Effector memory CD8-positive, alpha-beta T cell (primary cell): ENCODE results near the gene EDNRB.
"Not testable (repeated sequence)": the region's sequence is repeated elsewhere in the genome, so short reads cannot be mapped to it uniquely, and the experiment has no call there.

Experiments used
- ATAC-seq: fragments of 150-1000 bp; cut with Tn5 transposase; replicated peaks from 2 replicates; pipeline ENCODE4 v1.10.0; 2021; ENCODE audit warnings: mild to moderate bottlenecking, moderate library complexity
- DNase-seq, 3 experiments: peaks; one replicate each; pipeline ENCODE4 v3.0.0; 2021
- H3K27ac Mint-ChIP-seq, 2 donors: one replicate each; pipeline ENCODE4 v1.8.0; 2022; ENCODE audit warnings: mild to moderate bottlenecking in 2 of 2, mixed read lengths in 2 of 2, moderate library complexity in 2 of 2
- H3K27me3 Mint-ChIP-seq, 2 donors: one replicate each; pipeline ENCODE4 v1.8.0; 2022; ENCODE audit warnings: mixed read lengths in 2 of 2
- H3K36me3 Mint-ChIP-seq: one replicate; pipeline ENCODE4 v1.8.0; 2022; ENCODE audit warnings: mild to moderate bottlenecking, moderate library complexity, mixed read lengths; ENCODE audit not compliant: insufficient read depth
- H3K4me1 Mint-ChIP-seq, 2 donors: one replicate each; pipeline ENCODE4 v1.8.0; 2022; ENCODE audit warnings: low read depth in 2 of 2, mixed read lengths in 2 of 2
- H3K4me3 Mint-ChIP-seq, 2 donors: one replicate each; pipeline ENCODE4 v1.8.0; 2022; ENCODE audit warnings: mild to moderate bottlenecking in 2 of 2, mixed read lengths in 2 of 2, moderate library complexity in 2 of 2
- H3K9me3 Mint-ChIP-seq, 2 donors: one replicate each; pipeline ENCODE4 v1.8.0; 2022; ENCODE audit warnings: mixed read lengths in 2 of 2
- total RNA-seq, 9 experiments: gene quantifications; one replicate each; lab custom pipeline; 2026; lab: John Stamatoyannopoulos, UW

The EDNRB gene
- 0 to 0.24 (median 0) reads per million in 9 experiments for total RNA-seq

- no peak within 1 kb of the TSS for H3K4me3 Mint-ChIP-seq
Observed at GRCh38 chr13:77918391-77919245, at the start of gene EDNRB. TSS of gene EDNRB (minus strand) at chr13:77918831. CDS start at chr13:77918573, 258 bp downstream.

GRCh38 chr13:77966671-77967070 is 48.0 kb upstream of the EDNRB start:
- Mint-ChIP-seq H3K36me3 (no peaks in the 10 kb centered on the region), H3K9me3 (peaks cover 0 to under 1% of the 10 kb centered on the region in 2 donors), H3K27me3 (peaks cover 0 to 7% of the 10 kb centered on the region in 2 donors), H3K27ac (no peak overlapping the region), H3K4me3 (no peak overlapping the region), H3K4me1 (no peaks in the 10 kb centered on the region)
- DNase-seq: no peak
- ATAC-seq: no peak

More at GRCh38 chr13:77918391-77919245, at the start of gene EDNRB:
- DNase-seq (no peak), ATAC-seq (no peak)
- Mint-ChIP-seq H3K27ac (no peak within 1 kb of the TSS), H3K27me3 (peaks cover 11 to 22% of the 10 kb centered on the region in 2 donors), H3K4me1 (peaks cover 0 to 6% of the 10 kb centered on the region in 2 donors), H3K9me3 (no peaks in the 10 kb centered on the region), H3K36me3 (no peaks in the 10 kb centered on the region)

- no peak for ATAC-seq
- no peaks in the 10 kb centered on the region for H3K4me1 Mint-ChIP-seq
- H3K27me3 Mint-ChIP-seq: peaks cover 0 to 7% of the 10 kb centered on the region in 2 donors
- no peak overlapping the region for H3K27ac Mint-ChIP-seq
- no peak for DNase-seq
- no peak overlapping the region for H3K4me3 Mint-ChIP-seq
- H3K36me3 Mint-ChIP-seq: no peaks in the 10 kb centered on the region
- no peaks in the 10 kb centered on the region for H3K9me3 Mint-ChIP-seq
Observed at GRCh38 chr13:77952737-77953136, 34.1 kb upstream of the EDNRB start.

- Mint-ChIP-seq H3K27ac (no peak overlapping the region), H3K36me3 (no peaks in the 10 kb centered on the region), H3K27me3 (peaks cover 0 to 7% of the 10 kb centered on the region in 2 donors), H3K4me1 (no peaks in the 10 kb centered on the region), H3K9me3 (no peaks in the 10 kb centered on the region), H3K4me3 (no peak overlapping the region)
- no peak for ATAC-seq
- DNase-seq: no peak
Observed at GRCh38 chr13:77952276-77952675, 33.6 kb upstream of the EDNRB start.

- H3K9me3 Mint-ChIP-seq: no peaks in the 10 kb centered on the region
- ATAC-seq: no peak
- no peaks in the 10 kb centered on the region for H3K36me3 Mint-ChIP-seq
Observed at GRCh38 chr13:77946522-77946921, 27.9 kb upstream of the EDNRB start.

GRCh38 chr13:77935063-77935462 is 16.4 kb upstream of the EDNRB start:
- not testable (repeated sequence) for ATAC-seq, H3K4me3 Mint-ChIP-seq
- peaks cover 19 to 23% of the 10 kb centered on the region in 2 donors for H3K27me3 Mint-ChIP-seq

More at GRCh38 chr13:77946522-77946921, 27.9 kb upstream of the EDNRB start:
- peaks cover 0 to 17% of the 10 kb centered on the region in 2 donors for H3K27me3 Mint-ChIP-seq
- H3K27ac Mint-ChIP-seq: no peak overlapping the region
- H3K4me1 Mint-ChIP-seq: no peaks in the 10 kb centered on the region
- DNase-seq: no peak
- H3K4me3 Mint-ChIP-seq: no peak overlapping the region

GRCh38 chr13:77930430-77930829 is 11.8 kb upstream of the EDNRB start:
- peaks cover 0 to 6% of the 10 kb centered on the region in 2 donors for H3K4me1 Mint-ChIP-seq
- no peak overlapping the region for H3K4me3 Mint-ChIP-seq
- DNase-seq (no peak), ATAC-seq (no peak)
- H3K9me3 Mint-ChIP-seq: no peaks in the 10 kb centered on the region
- H3K36me3 Mint-ChIP-seq: no peaks in the 10 kb centered on the region
- peaks cover 7 to 18% of the 10 kb centered on the region in 2 donors for H3K27me3 Mint-ChIP-seq
- no peak overlapping the region for H3K27ac Mint-ChIP-seq

More at GRCh38 chr13:77935063-77935462, 16.4 kb upstream of the EDNRB start:
- peaks cover 0 to 10% of the 10 kb centered on the region in 2 donors for H3K9me3 Mint-ChIP-seq
- not testable (repeated sequence) for H3K36me3 Mint-ChIP-seq, DNase-seq, H3K27ac Mint-ChIP-seq, H3K4me1 Mint-ChIP-seq

GRCh38 chr13:77928909-77929308 is 10.3 kb upstream of the EDNRB start:
- Mint-ChIP-seq H3K4me3 (no peak overlapping the region), H3K9me3 (peaks cover 0 to 2% of the 10 kb centered on the region in 2 donors), H3K27me3 (peaks cover 16 to 29% of the 10 kb centered on the region in 2 donors), H3K36me3 (no peaks in the 10 kb centered on the region), H3K4me1 (peaks cover 0 to 6% of the 10 kb centered on the region in 2 donors), H3K27ac (peak overlapping the region in 1 of 2 donors; percentile 36)
- no peak for DNase-seq
- ATAC-seq: no peak

GRCh38 chr13:77925616-77926015 is 7.0 kb upstream of the EDNRB start:
- Mint-ChIP-seq H3K4me1 (peaks cover 0 to 6% of the 10 kb centered on the region in 2 donors), H3K36me3 (no peaks in the 10 kb centered on the region), H3K9me3 (peaks cover 0 to 2% of the 10 kb centered on the region in 2 donors), H3K27me3 (peaks cover 21 to 41% of the 10 kb centered on the region in 2 donors), H3K27ac (no peak overlapping the region), H3K4me3 (no peak overlapping the region)
- ATAC-seq (no peak), DNase-seq (no peak)

GRCh38 chr13:77919921-77920294 is 1.3 kb upstream of the EDNRB start:
- H3K4me1 Mint-ChIP-seq: peaks cover 0 to 6% of the 10 kb centered on the region in 2 donors

GRCh38 chr13:77919246-77919920 is 752 bp upstream of the EDNRB start:
- no peak for ATAC-seq
- no peaks in the 10 kb centered on the region for H3K9me3 Mint-ChIP-seq
- peaks cover 0 to 6% of the 10 kb centered on the region in 2 donors for H3K4me1 Mint-ChIP-seq
- DNase-seq: no peak
- H3K27ac Mint-ChIP-seq: no peak overlapping the region
- H3K27me3 Mint-ChIP-seq: peaks cover 17 to 22% of the 10 kb centered on the region in 2 donors
- no peaks in the 10 kb centered on the region for H3K36me3 Mint-ChIP-seq
- H3K4me3 Mint-ChIP-seq: no peak overlapping the region

More at GRCh38 chr13:77919921-77920294, 1.3 kb upstream of the EDNRB start:
- no peak overlapping the region for H3K27ac Mint-ChIP-seq
- ATAC-seq: no peak
- H3K36me3 Mint-ChIP-seq: no peaks in the 10 kb centered on the region
- H3K9me3 Mint-ChIP-seq: peaks cover 0 to 2% of the 10 kb centered on the region in 2 donors
- no peak overlapping the region for H3K4me3 Mint-ChIP-seq
- DNase-seq: no peak
- peaks cover 20 to 22% of the 10 kb centered on the region in 2 donors for H3K27me3 Mint-ChIP-seq

GRCh38 chr13:77916488-77916887 is 2.1 kb downstream of the EDNRB start:
- no peak overlapping the region for H3K4me3 Mint-ChIP-seq
- peaks cover 0 to 17% of the 10 kb centered on the region in 2 donors for H3K27me3 Mint-ChIP-seq
- DNase-seq: no peak
- ATAC-seq: no peak
- peaks cover 0 to 6% of the 10 kb centered on the region in 2 donors for H3K4me1 Mint-ChIP-seq
- no peaks in the 10 kb centered on the region for H3K36me3 Mint-ChIP-seq
- H3K9me3 Mint-ChIP-seq: no peaks in the 10 kb centered on the region
- H3K27ac Mint-ChIP-seq: no peak overlapping the region

- H3K4me3 Mint-ChIP-seq: no peak overlapping the region
- no peaks in the 10 kb centered on the region for H3K36me3 Mint-ChIP-seq
- H3K27me3 Mint-ChIP-seq: peaks cover 0 to 17% of the 10 kb centered on the region in 2 donors
- no peak overlapping the region for H3K27ac Mint-ChIP-seq
- ATAC-seq: no peak
- no peak for DNase-seq
- no peaks in the 10 kb centered on the region for H3K9me3 Mint-ChIP-seq
- H3K4me1 Mint-ChIP-seq: peaks cover 0 to 6% of the 10 kb centered on the region in 2 donors
Observed at GRCh38 chr13:77915686-77916085, 2.9 kb downstream of the EDNRB start.
